ENCODE measurements around the gene SERHL2.
A peak's percentile ranks its signal among the peaks of the same experiment; 100 is the strongest.
"Not testable (repeated sequence)": the region's sequence is repeated elsewhere in the genome, so short reads cannot be mapped to it uniquely, and the experiment has no call there.

The SERHL2 gene

DNA sequence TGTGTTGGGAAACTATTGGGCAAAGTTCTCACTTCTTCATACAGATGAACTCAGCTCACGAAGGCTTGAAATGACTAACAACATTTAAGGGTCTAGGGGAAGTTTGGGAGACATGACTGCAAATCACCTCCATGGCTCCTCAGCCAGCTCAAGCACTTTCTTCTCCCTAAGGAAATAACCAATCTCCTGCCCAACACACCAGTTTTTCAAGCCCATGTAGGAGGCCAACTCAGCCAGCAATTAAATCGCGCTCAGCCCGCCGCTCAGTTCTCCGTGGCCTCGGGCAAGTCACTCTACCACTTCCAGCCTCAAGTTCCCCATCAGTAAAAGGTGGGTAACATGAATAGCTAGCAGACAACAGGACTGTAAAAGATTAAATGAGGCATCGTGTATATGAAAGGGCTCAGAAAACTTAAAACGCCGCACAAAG is 60.1 kb downstream of the SERHL2 start:
- peaks cover 5% of the 10 kb centered on the region for H3K36me3 ChIP-seq (ENCODE audit: control insufficient read depth, insufficient read depth, low read length)
- no peak for DNase-seq (ENCODE audit: extremely low read depth, insufficient read length)
- TF ChIP-seq, protein P1, sequence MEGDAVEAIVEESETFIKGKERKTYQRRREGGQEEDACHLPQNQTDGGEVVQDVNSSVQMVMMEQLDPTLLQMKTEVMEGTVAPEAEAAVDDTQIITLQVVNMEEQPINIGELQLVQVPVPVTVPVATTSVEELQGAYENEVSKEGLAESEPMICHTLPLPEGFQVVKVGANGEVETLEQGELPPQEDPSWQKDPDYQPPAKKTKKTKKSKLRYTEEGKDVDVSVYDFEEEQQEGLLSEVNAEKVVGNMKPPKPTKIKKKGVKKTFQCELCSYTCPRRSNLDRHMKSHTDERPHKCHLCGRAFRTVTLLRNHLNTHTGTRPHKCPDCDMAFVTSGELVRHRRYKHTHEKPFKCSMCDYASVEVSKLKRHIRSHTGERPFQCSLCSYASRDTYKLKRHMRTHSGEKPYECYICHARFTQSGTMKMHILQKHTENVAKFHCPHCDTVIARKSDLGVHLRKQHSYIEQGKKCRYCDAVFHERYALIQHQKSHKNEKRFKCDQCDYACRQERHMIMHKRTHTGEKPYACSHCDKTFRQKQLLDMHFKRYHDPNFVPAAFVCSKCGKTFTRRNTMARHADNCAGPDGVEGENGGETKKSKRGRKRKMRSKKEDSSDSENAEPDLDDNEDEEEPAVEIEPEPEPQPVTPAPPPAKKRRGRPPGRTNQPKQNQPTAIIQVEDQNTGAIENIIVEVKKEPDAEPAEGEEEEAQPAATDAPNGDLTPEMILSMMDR (IDR thresholded peaks at IDR 0.05; ENCODE audit: insufficient read depth, low read length, poor library complexity, severe bottlenecking) = no peak
- peak overlapping the region; percentile 83 for H3K4me3 ChIP-seq (replicated peaks; ENCODE audit: low read depth, low read length)
- no peaks in the 10 kb centered on the region for H3K27me3 ChIP-seq (replicated peaks; ENCODE audit: control insufficient read depth, insufficient read depth, low read length)

DNA sequence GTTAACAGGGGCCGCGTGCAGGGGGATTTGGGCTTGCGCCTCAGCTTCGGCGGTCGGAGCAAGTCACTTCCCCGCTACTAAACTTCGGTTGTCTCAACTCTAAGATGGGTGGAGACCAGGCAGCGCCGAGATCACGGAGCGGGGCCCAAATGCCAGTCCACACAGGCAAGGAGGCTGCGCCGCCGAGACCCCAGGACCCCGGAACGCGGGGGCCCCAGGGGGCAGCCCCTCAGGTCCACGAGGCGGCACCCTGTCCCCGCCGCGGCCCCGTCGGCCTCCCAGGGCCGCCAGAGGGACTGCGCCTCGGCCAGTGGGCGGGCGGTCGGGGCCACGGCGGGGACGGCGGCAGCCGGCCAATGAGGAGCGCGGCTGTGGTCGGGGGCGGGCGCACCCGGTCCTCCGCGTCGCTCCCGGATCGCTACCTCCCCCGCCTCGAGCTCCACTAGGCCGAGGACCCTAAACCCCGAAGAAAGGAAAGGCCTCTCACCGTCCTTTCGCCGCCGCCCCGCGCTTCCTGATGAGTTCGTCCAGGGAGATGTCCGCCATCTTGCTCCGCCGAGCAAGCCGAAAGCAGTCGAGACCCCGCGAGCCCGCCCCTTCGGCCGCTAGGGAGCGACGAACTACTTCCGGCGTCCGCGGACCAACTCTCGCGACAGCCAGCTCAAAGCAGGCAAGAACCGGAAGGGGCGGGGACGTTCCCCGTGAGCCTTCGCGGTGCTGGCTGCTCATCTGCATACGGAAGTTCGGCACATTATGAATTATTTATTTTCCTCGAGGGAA is 60.7 kb downstream of the SERHL2 start, which contains the start of gene POLDIP3:
Gene POLDIP3 (minus strand): TSS at position 572 of the 780 bp plus-strand sequence. CDS start 26 bp downstream, at position 546.
- H3K4me3 ChIP-seq (replicated peaks; ENCODE audit: low read depth, low read length) = peak within 1 kb of the TSS; percentile 83
- peaks cover 8% of the 10 kb centered on the region for H3K36me3 ChIP-seq (ENCODE audit: control insufficient read depth, insufficient read depth, low read length)
- H3K27me3 ChIP-seq (replicated peaks; ENCODE audit: control insufficient read depth, insufficient read depth, low read length) = no peaks in the 10 kb centered on the region
- TF ChIP-seq, protein P1 (IDR thresholded peaks at IDR 0.05; ENCODE audit: insufficient read depth, low read length, poor library complexity, severe bottlenecking) = peak; percentile 28
- peak; percentile 98 for DNase-seq (ENCODE audit: extremely low read depth, insufficient read length)

DNA sequence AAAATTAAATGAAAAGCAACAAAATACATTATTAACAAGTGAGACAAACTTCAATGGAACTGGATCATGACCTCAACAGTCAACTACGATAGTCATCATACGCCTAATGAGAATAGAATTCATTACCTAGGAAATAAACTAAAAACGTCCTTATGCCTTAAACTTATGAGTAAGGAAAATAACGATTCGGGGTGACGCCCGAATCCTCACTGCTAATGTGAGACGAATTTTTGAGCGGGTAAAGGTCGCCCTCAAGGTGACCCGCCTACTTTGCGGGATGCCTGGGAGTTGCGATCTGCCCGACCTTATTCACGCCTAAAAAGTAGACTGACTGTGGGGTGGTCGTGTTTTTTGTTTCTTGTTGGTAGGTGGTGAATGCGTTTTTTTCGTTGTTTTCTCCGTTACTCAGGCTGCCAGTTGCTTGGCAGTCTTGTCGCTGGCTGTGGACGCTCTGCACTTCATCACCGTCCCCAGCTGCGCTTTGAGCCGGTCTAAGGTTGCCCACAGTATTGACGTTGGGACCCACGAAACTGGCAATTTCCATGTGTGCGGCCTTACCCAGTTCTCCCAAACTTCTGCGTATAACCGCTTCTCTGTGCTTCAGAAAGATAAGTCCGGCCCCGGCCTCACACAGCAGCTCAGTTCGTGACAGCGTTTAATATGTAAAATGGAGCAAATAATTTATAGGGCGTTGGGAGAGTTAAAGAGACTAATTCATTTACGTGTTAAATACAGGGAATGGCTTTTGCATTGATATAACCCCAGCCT is 61.5 kb downstream of the SERHL2 start:
- TF ChIP-seq, protein P1 (IDR thresholded peaks at IDR 0.05; ENCODE audit: insufficient read depth, low read length, poor library complexity, severe bottlenecking) = no peak
- peak overlapping the region; percentile 83 for H3K4me3 ChIP-seq (replicated peaks; ENCODE audit: low read depth, low read length)

DNA sequence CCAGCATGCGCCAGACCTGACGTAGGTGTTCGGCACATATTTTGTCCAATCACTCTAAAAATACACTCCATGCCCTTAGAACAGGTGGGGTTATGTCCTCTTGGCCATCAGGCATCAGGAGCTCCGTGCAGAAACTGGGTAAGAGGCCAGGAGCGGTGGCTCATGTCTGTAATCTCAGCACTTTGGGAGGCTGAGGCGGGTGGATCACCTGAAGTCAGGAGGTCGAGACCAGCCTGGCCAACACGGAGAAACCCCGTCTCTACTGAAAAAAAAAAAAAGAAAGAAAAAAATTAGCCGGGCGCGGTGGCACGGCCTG is 62.1 kb downstream of the SERHL2 start:
- not testable (repeated sequence) for H3K27me3 ChIP-seq (replicated peaks; ENCODE audit: control insufficient read depth, insufficient read depth, low read length); DNase-seq (ENCODE audit: extremely low read depth, insufficient read length); H3K4me3 ChIP-seq (replicated peaks; ENCODE audit: low read depth, low read length); H3K36me3 ChIP-seq (ENCODE audit: control insufficient read depth, insufficient read depth, low read length)

More for the DNA sequence above, 61.5 kb downstream of the SERHL2 start:
- peak; percentile 92 for DNase-seq (ENCODE audit: extremely low read depth, insufficient read length)
- Histone ChIP-seq H3K36me3 (ENCODE audit: control insufficient read depth, insufficient read depth, low read length) (peaks cover 9% of the 10 kb centered on the region), H3K27me3 (replicated peaks; ENCODE audit: control insufficient read depth, insufficient read depth, low read length) (no peaks in the 10 kb centered on the region)

DNA sequence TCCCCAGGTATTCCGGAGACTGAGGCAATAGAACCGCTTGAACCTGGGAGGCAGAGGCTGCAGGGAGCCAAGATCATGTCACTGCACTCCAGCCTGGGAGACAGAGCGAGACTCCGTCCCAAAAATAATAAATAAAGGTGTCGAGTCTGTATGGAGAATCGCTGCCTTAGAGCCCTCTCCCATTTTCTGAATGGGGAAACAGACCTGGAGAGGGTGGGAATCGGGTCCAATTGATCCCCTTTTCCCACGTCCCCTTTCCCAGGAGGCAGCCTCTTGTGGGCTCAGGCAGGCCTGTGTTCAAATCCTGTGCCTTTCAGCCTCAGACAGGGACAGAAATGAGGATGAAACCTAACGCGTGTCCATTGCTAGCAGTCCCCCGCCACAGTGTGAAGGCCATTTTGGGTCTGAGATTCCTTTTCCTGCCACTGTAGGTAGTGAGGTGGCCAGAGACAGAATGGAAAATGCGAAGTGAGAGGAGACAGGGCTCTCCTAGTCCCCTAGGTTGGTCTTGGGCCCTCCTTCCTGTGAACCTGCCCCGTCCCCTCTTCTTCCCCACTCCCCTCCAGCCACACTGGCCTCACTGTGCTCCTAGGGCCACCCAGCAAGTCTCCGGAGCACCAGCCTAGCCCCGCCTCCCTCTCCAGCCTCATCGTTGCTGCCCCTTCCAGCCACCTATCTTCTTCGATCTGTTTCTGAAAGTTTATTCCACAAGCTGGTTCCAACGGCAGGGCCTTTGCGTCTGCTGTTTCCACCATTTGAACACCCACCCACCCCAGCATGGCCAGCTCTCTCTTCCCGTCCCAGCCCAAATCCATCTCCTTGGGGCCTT is 63.6 kb downstream of the SERHL2 start:
- H3K27me3 ChIP-seq (replicated peaks; ENCODE audit: control insufficient read depth, insufficient read depth, low read length) = no peaks in the 10 kb centered on the region
- TF ChIP-seq, protein P1 (IDR thresholded peaks at IDR 0.05; ENCODE audit: insufficient read depth, low read length, poor library complexity, severe bottlenecking) = no peak
- H3K4me3 ChIP-seq (replicated peaks; ENCODE audit: low read depth, low read length) = no peak overlapping the region
- no peak for DNase-seq (ENCODE audit: extremely low read depth, insufficient read length)
- H3K36me3 ChIP-seq (ENCODE audit: control insufficient read depth, insufficient read depth, low read length) = peaks cover 8% of the 10 kb centered on the region
